ENCODE measurements around the gene HDHD3.
A peak's percentile ranks its signal among the peaks of the same experiment; 100 is the strongest.
"Not testable (repeated sequence)": the region's sequence is repeated elsewhere in the genome, so short reads cannot be mapped to it uniquely, and the experiment has no call there.

Gene HDHD3, protein sequence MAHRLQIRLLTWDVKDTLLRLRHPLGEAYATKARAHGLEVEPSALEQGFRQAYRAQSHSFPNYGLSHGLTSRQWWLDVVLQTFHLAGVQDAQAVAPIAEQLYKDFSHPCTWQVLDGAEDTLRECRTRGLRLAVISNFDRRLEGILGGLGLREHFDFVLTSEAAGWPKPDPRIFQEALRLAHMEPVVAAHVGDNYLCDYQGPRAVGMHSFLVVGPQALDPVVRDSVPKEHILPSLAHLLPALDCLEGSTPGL
- 2.3 to 14.5 (median 6.1) reads per million in 17 experiments for total RNA-seq

DNA sequence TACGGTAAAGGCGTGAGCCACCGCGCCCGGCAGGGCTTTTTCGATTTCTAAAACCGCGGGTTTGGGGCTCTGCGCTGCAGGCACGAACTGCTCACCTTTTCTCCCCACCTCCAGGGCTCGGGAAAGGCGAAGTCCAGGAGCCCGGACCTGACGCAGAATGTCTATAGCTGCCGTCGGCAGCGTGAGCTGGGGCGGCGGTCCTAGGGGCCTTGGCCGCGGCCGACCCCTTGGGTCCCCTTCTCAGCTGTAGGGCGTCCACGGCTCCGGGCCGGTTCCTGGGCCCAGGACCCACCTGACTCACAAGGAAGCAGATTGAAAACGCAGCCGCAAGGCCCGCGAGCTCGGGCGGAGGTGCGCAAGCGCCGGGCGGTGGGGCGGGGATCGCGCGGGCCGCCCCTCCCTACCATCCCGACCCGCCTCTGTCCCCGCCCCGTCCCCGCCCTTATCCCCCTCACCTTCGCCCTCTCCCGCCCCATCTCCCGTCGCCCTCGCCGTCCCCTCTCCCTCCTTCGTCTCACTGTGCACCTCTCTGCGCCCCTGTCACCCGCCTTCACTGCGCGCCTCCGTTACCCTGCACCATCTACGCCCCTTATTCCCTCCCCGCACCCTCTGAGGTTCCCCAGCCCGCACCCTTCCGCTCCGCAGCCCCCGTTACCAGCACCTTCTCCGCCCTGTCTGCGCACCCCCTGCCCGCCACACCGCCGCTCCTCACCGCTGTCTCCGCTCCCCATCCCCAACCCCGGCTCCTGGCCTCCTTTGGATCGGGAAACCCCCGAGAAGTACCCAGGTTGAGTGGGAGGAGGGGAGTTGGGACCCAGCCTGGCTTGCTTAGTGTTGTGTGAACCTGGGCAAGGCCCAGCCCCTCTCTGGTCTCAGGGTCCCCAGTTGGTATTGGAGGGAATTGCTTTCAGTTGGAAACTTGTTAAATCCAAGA, at the start of gene HDHD3:
Gene HDHD3 (minus strand): TSS at position 353 of the 934 bp plus-strand sequence. CDS start 2,632 bp downstream, outside the sequence.
- peak; percentile 76 to 91 (median 80) for DNase-seq

DNA sequence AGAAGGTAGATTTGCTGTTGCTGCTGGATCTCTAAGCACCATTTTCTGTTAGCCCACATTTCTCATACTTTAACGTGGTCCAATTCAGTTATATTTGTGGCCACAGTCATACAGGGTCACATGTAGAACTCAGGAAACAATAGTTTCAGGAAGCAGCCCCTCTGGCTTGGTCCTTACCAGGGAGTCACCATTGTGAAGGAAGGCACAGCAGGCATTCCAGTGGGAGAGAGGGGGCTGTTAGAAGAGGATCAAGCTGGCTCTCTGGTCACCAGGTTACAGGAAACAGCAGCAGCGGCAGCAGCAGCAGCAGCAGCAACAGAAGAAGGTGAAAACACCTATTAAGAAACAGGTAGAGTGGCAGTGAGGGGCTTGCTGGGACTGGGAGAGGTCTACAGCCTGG, 48.3 kb upstream of the HDHD3 start:
- DNase-seq: no peak

GRCh38 chr9:113421726-113422125, 44.9 kb upstream of the HDHD3 start:
- no peak for DNase-seq

GRCh38 chr9:113417370-113417769, 40.6 kb upstream of the HDHD3 start:
- DNase-seq: peak; percentile 19 to 48 (median 43)

- DNase-seq: peak; percentile 69 to 87 (median 80)
Observed at GRCh38 chr9:113416149-113416721, 39.4 kb upstream of the HDHD3 start.

DNA sequence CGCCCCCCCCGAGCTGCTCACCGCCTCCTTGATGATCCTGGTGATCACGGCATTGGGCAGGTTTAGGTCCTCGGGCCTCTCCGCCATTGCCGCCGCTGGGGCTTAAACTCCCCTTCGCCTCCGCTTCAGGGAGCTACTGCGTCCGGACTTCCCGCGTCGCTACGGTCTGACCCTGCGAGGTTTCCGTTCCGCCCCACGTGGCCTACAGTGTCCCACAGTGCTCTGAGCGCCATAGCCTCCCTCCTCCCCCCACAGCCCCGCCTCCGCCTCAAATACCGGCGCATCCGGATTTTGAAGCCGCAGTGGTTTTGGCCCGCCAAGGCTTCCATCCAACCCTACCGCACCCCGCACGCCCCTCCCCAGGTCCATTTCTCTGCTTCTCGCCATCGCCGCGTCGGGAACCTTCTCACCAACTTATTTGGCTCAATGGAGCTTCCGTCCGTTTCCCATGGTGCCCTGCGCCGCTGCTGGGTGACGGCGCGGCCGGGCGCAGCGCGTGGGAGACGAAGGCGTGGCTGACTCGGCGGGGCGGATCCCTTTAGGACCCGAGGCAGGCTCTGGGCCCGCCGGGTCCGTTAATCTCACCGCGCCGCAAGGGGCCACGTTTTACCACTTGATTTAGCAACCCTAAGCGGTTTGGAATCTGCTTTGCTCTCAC, 33.5 kb upstream of the HDHD3 start, which contains the start of the genes C9orf43 and POLE3:
Gene C9orf43 (plus strand): TSS at position 541 of the 658 bp plus-strand sequence. CDS start 2,747 bp downstream, outside the sequence.
Gene POLE3 (minus strand): TSS at position 469 of the 658 bp plus-strand sequence. CDS start 382 bp downstream, at position 87.
- peak; percentile 98 to 99 (median 98) for DNase-seq

DNA sequence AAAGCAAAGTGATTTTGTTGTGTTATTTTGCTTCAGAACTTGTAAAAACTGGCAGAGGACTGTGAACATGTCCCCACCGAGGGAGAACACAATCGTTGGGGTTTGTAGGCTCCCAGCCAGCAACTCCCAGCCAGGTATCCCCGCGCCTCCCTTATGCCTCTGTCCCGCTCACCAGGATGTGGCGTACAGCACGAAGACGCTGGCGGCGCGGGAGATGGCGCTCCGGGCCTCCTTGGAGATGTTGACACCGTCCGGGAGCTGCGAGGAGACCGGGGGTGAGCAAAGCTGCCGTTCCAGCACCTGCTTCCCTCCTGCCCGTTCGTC, 33.1 kb upstream of the HDHD3 start:
- no peak for DNase-seq

GRCh38 chr9:113409481-113409880, 32.7 kb upstream of the HDHD3 start:
- no peak for DNase-seq

GRCh38 chr9:113406873-113407511, 30.2 kb upstream of the HDHD3 start:
- peak; percentile 65 to 81 (median 78) for DNase-seq

DNA sequence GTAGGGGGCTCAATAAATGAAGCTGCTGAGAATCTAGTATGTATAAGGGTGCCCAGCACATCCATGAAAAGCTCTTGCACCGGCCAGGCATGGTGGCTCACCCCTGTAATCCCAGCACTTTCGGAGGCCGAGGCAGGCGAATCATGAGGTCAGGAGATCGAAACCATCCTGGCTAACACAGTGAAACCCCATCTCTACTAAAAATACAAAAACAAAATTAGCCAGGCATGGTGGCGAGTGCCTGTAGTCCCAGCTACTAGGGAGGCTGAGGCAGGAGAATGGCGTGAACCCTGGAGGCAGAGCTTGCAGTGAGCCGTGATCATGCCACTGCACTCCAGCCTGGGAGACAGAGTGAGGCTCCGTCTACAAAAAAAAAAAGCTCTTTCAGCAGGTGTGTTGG, 29.6 kb upstream of the HDHD3 start:
- DNase-seq: not testable (repeated sequence)

DNA sequence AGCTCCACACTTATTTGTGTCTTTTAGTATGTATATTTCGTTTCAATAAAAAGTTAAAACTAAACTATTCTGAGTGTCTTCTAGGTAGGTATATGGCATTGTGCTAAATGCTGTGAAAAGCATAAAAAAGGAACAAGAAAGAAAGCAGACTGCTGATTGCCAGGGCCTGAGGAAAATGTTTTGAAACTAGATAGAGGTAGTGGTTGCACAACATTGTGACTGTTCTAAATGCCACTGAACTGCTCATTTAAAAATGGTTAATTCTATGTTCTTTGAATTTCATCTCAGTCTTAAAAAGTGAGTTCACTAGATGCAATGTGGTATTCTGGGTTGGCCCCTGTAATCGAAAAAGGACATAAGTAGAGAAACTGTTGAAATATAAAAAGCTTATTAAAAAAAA, 26.9 kb upstream of the HDHD3 start:
- peak; percentile 51 to 84 (median 68) for DNase-seq

- peak; percentile 100 for DNase-seq
Observed at GRCh38 chr9:113401027-113401792, 24.4 kb upstream of the HDHD3 start, which contains the start of gene ALAD. TSS of gene ALAD (minus strand) at chr9:113401284. CDS start at chr9:113393559, 7,725 bp downstream.

DNA sequence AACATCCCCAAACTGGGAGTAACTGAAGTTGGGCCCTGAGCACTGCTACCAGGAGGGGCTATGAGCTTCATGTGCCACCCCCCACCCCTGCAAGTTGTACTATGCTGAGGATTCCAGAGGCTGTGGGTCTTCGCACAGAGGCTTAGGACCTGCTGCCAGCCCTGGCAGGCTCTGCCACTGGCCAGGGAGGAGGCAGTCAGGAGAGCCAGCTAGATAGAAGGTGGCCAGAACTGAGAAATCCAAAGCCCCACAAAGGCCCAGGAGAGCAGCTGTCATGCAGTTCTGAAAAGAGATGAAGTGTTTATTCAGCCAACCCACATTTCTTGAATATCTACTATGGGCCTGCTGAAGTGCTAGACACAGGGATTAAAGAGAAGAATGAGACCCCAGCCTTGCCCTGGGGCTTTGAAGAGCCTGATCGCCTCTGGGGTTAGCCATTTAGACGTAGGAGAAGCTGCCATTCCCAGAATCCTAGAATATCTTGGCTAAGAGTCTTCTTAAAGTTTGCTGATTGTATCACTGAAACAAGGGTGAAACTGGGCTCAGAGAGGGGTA, 22.9 kb upstream of the HDHD3 start:
- DNase-seq: no peak

- DNase-seq: no peak
Observed at GRCh38 chr9:113398796-113399195, 22.0 kb upstream of the HDHD3 start.

- no peak for DNase-seq
Observed at GRCh38 chr9:113397203-113397631, 20.4 kb upstream of the HDHD3 start.

DNA sequence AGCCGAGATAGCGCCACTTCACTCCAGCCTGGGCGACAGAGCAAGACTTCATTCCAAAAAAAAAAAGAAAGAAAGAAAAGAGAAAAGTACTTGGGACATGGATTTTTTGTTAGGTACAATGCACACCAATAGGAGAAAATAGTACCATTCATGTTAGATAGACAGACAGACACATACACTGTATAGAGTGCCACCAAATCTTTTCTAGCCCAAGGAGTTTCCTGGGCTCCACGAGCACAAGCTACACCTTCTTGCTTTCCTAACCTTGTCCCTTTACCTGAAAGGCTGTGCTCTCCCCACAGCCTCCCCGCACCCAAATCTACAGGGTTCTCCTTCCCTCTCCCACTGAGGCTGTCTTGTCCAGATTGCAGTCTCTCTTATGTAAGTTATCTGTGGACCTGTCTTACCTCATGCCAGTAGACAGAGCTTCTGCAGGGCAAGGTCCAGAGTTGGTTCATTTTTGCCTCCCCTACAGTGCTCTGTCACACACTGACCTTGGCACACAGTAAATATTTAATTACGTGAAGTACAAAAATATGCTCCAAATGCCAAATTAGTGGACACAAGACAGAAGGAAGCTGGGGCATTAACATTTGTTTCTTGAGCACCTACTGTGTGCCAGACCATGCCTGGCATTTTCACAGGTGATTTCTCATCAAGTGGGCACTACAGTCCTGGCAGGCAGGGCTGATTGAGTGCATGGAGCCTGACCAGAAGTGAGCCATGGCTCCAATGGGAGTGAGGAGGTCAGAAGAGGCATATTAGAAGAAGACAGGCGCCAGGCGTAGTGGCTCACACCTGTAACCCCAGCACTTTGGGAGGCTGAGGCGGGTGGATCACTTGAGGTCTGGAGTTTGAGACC, 18.4 kb upstream of the HDHD3 start:
- no peak for DNase-seq

DNA sequence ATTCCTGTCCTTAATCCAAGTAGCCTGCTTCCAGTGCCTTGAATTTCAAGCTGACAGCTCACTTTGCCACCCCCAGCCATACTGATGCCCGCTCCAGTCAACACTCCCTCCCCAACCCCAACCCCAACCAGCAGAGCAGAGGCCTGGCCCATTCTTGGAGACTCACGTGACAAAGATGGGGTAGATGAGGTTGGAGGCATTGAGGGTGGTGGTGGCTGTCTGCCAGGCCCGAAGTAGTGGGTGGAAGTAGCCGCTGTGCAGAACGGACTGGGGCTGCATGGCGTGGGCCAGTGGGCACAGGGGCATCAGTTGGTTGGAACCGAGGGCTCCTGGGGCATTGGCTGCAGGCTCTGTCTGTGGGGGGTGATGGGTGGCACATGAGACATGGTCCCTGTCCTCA, 16.5 kb upstream of the HDHD3 start:
- DNase-seq: no peak

- DNase-seq: no peak
Observed at GRCh38 chr9:113391917-113392316, 15.1 kb upstream of the HDHD3 start.

DNA sequence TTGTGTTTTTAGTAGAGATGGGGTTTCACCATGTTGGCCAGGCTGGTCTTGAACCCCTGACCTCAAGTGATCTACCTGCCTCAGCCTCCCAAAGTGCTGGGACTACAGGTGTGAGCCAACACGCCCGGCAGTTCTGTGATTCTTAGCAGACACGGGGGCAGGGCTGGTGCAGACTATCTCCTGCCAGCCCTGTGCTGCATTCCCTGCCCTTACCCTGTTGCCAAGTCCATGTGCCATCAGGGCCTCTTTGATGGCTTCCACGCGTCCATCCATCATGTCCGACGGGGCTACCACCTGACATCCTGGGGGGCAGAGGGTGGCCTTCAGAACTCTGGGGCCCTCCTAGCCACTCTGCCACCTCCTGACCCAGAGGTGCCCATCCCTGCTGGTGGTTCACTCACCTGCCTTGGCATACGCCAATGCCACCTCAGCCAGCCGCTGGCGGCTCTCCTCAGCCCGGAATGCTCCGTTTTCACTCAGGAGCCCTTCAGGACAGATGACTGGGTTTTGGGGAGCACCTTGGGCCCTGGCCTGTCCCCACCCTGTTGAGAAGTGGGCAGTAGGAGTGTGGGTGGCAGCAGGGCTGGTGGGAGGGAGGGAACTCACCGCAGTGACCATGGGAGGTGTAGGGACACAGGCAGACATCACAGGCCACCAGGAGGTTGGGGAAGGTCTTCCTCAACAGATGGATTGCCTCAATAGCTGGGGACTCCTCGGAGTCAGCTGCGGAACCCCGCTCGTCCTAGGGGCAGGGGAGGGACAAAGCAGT, 13.6 kb upstream of the HDHD3 start:
- no peak for DNase-seq
